Spleen (tissue), 7 donors: ENCODE data around the gene CCDC171.

ENCODE experiments used
- POLR2A ChIP-seq, 3 donors: fragments of 450-650 bp; IDR thresholded peaks; one replicate each; pipeline ENCODE4 v1.5.1; 2017; ENCODE audit warnings: antibody characterized with exemption in 3 of 3, mild to moderate bottlenecking in 1 of 3
- TF ChIP-seq, protein P1 (sequence below), 11 experiments: fragments of 200-600 bp in 7 of 11; fragments of 450-650 bp in 4 of 11; sonication (generic) in 4 of 11; IDR thresholded peaks in 8 of 11; conservative IDR thresholded peaks in 3 of 11; 1 replicate in 7 of 11; 2 replicates in 4 of 11; pipeline versions ENCODE4 v1.4.0 to v1.8.0; 2016 to 2021; ENCODE audit warnings: antibody characterized with exemption in 11 of 11, inconsistent platforms in 4 of 11, mild to moderate bottlenecking in 1 of 11
- donor health status: DM: no; HTN: no; CAD: no; lungs with moderate emphysema.
- donor health status: DM: no; HTN: no; CAD: no.
- donor health status: DM: no; HTN: no; CAD: no.

DNA sequence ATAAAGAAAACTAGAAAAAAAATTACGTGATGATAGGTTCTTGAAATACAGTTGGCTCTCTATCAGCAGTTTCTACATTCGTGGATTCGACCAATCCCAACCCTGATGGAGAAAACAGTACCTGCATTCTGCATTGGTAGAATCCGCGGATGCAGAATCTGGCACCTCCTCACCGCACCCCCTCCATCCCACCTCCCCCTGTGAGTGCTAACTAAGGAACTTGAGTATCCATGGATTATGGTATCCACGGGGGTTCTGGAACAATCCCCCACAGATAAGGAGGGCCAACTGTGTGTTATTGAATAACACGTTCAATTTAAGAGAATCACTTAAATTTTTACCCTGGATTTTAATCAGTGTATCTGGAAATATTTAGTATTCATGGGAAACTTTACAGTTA lies 31.6 kb upstream of the CCDC171 start:
- TF ChIP-seq, protein P1, sequence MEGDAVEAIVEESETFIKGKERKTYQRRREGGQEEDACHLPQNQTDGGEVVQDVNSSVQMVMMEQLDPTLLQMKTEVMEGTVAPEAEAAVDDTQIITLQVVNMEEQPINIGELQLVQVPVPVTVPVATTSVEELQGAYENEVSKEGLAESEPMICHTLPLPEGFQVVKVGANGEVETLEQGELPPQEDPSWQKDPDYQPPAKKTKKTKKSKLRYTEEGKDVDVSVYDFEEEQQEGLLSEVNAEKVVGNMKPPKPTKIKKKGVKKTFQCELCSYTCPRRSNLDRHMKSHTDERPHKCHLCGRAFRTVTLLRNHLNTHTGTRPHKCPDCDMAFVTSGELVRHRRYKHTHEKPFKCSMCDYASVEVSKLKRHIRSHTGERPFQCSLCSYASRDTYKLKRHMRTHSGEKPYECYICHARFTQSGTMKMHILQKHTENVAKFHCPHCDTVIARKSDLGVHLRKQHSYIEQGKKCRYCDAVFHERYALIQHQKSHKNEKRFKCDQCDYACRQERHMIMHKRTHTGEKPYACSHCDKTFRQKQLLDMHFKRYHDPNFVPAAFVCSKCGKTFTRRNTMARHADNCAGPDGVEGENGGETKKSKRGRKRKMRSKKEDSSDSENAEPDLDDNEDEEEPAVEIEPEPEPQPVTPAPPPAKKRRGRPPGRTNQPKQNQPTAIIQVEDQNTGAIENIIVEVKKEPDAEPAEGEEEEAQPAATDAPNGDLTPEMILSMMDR (IDR thresholded peaks at IDR 0.05 in 8 of 11, conservative IDR thresholded peaks at IDR 0.05 in 3 of 11), result no peak
- no peak for TF ChIP-seq POLR2A (IDR thresholded peaks at IDR 0.05)
